A673 (cell line): Measurements from ENCODE around the gene C8A. TPM values are rescaled to one million over a fixed set of nuclear protein-coding genes. Genes with fewer than 3 reads are reported as not detected.
A peak's percentile ranks its signal among the peaks of the same experiment; 100 is the strongest.

Experiments
- BruUV-seq: library from RNA; stranded (reverse); fragments of 400-500 nt; replicated peaks from 2 replicates; lab custom pipeline; 2021; lab: Mats Ljungman, UMichigan
- CTCF ChIA-PET: fragments of 300-600 bp; sonication (Branson Sonifier 250); formaldehyde crosslinking; loops from one replicate; lab custom pipeline; 2022; ENCODE audit warnings: antibody characterized with exemption; lab: Charles Lee
- POLR2A ChIA-PET: fragments of 300-600 bp; sonication (Branson Sonifier 250); formaldehyde crosslinking; loops from one replicate; lab custom pipeline; 2022; ENCODE audit warnings: antibody characterized with exemption; ENCODE audit not compliant: low non-redundant PET; lab: Charles Lee
- DNase-seq: peaks from one replicate; pipeline ENCODE4 v3.0.0-alpha.2; 2015; ENCODE audit warnings: low spot score
- H3K27ac ChIP-seq: fragments of 200-600 bp; sonication (generic); 2 replicates; pipeline ENCODE4 v1.5.1; 2016; ENCODE audit warnings: mixed run types, low read depth, mild to moderate bottlenecking, mixed read lengths, antibody characterized with exemption, low read length; ENCODE audit not compliant: poor library complexity, severe bottlenecking
- H3K27me3 ChIP-seq: fragments of 200-600 bp; sonication (generic); replicated peaks from 2 replicates; pipeline ENCODE4 v1.6.1; 2017; ENCODE audit warnings: mixed run types, low read depth, mild to moderate bottlenecking, mixed read lengths, antibody characterized with exemption, low read length; ENCODE audit not compliant: insufficient read depth, poor library complexity
- H3K36me3 ChIP-seq: fragments of 200-600 bp; sonication (generic); 2 replicates; pipeline ENCODE4 v1.6.1; 2016; ENCODE audit warnings: mixed run types, mild to moderate bottlenecking, mixed read lengths, antibody characterized with exemption, low read length; ENCODE audit not compliant: insufficient read depth, poor library complexity, severe bottlenecking
- H3K4me1 ChIP-seq: fragments of 200-600 bp; sonication (generic); 2 replicates; pipeline ENCODE4 v1.6.1; 2017; ENCODE audit warnings: mixed run types, mild to moderate bottlenecking, mixed read lengths, antibody characterized with exemption, low read length; ENCODE audit not compliant: insufficient read depth, poor library complexity, severe bottlenecking
- H3K4me3 ChIP-seq: fragments of 200-600 bp; sonication (generic); 2 replicates; pipeline ENCODE4 v1.5.1; 2016; ENCODE audit warnings: low read depth, mixed run types, mild to moderate bottlenecking, mixed read lengths, low read length; ENCODE audit not compliant: poor library complexity, severe bottlenecking
- H3K9me3 ChIP-seq: fragments of 200-600 bp; sonication (generic); 2 replicates; pipeline ENCODE4 v1.6.1; 2016; ENCODE audit warnings: mixed run types, low read depth, mild to moderate bottlenecking, mixed read lengths, antibody characterized with exemption, low read length; ENCODE audit not compliant: poor library complexity, severe bottlenecking
- EZH2 ChIP-seq: fragments of 200-600 bp; sonication (generic); IDR thresholded peaks from 2 replicates; pipeline ENCODE4 v1.6.1; 2017; ENCODE audit warnings: borderline replicate concordance, low read depth, mild to moderate bottlenecking, mixed read lengths, antibody characterized with exemption, low read length; ENCODE audit not compliant: poor library complexity, severe bottlenecking
- intact Hi-C: fragments of 100-400 bp; cut with micrococcal nuclease; formaldehyde crosslinking; loops from one replicate; pipeline ENCODE4 v1.10.0; 2022; ENCODE audit not compliant: unreplicated experiment
- total RNA-seq: library from RNA; stranded (reverse); gene quantifications from 2 replicates; pipeline ENCODE4 v1.2.3, GENCODE V29; 2021
- TF ChIP-seq, protein P1 (sequence below): fragments of 300-800, 200-600 bp; sonication (generic); conservative IDR thresholded peaks from 2 replicates; pipeline ENCODE4 v1.5.1; 2017; ENCODE audit warnings: low read depth, mild to moderate bottlenecking, antibody characterized with exemption, low read length, moderate library complexity, mixed read lengths

Gene C8A
- total RNA-seq, 1 experiment from 2014 or later = not detected

DNA sequence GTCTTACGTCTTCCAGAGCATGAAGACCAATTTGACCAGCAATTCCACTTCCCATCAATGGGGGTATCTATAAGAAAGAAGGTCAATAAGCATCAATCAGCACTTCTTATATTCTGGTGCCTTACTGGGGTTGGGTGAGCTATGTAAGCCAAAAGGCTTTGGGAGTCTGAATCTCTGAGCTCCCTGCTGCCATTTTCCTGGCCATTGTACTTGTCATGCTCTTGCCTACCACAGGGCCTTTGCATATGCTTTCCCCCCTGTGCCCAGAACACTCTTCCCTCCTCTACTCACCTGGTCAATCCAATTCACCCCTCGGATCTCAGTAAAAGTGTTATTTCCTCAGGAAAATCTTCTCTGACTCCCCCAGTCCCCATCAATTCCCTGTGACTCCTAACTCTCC lies 74.9 kb downstream of the C8A start:
- CTCF ChIA-PET = no interaction called here
- no peaks in the 10 kb centered on the region for H3K36me3 ChIP-seq
- H3K4me1 ChIP-seq = peaks cover 8% of the 10 kb centered on the region
- H3K27ac ChIP-seq = no peak overlapping the region
- no TSS peak for BruUV-seq
- no peak for DNase-seq
- no peaks in the 10 kb centered on the region for H3K27me3 ChIP-seq
- no peak overlapping the region for H3K4me3 ChIP-seq
- intact Hi-C loops = no loop called here
- TF ChIP-seq, protein P1, sequence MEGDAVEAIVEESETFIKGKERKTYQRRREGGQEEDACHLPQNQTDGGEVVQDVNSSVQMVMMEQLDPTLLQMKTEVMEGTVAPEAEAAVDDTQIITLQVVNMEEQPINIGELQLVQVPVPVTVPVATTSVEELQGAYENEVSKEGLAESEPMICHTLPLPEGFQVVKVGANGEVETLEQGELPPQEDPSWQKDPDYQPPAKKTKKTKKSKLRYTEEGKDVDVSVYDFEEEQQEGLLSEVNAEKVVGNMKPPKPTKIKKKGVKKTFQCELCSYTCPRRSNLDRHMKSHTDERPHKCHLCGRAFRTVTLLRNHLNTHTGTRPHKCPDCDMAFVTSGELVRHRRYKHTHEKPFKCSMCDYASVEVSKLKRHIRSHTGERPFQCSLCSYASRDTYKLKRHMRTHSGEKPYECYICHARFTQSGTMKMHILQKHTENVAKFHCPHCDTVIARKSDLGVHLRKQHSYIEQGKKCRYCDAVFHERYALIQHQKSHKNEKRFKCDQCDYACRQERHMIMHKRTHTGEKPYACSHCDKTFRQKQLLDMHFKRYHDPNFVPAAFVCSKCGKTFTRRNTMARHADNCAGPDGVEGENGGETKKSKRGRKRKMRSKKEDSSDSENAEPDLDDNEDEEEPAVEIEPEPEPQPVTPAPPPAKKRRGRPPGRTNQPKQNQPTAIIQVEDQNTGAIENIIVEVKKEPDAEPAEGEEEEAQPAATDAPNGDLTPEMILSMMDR = no peak
- TF ChIP-seq EZH2 = no peak
- POLR2A ChIA-PET = no interaction called here
- no peaks in the 10 kb centered on the region for H3K9me3 ChIP-seq

DNA sequence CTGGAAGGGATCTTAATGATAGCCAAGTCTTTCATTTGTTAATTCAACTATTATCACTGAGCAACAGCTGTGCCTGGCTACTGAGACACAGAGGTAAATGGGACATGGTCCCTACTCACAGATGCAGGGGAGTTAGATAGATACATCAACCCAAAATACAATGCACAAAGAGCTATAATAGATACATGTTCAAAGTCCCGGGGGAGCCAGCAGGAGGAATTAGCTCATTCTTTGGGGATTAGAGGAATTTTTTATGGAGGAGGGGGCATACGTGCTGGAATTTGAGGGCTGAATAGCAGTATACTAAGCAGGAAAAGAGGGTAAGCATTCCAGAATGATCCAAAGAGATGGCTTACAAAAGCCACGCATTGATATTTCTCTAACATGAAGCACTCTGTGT lies 76.6 kb downstream of the C8A start:
- POLR2A ChIA-PET = no interaction called here

DNA sequence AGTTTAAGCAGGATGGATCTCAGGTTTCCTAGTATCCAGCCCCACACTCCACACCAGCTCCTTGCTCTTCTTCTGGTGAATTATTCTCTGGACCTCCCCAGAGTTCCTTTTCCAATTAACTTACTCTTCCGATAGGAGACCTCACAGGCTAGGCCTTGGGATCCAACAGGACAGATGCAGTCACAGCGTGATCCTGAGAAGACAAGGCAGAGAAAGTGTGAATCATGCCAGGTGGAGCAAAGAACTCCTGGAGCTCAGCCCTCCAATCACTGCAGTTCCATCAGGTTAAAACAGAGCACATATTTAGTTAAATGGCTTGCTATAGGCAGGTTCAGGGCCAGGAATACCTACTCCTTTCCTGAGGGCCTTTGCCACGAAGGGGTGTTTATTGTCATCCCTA lies 77.1 kb downstream of the C8A start:
- TF ChIP-seq, protein P1 = no peak
- TF ChIP-seq EZH2 = no peak
- Histone ChIP-seq H3K4me1 (peaks cover 11% of the 10 kb centered on the region), H3K27ac (no peak overlapping the region), H3K4me3 (no peak overlapping the region), H3K9me3 (no peaks in the 10 kb centered on the region), H3K27me3 (no peaks in the 10 kb centered on the region), H3K36me3 (no peaks in the 10 kb centered on the region)
- no TSS peak for BruUV-seq
- DNase-seq = no peak
- intact Hi-C loops = no loop called here
- POLR2A ChIA-PET = no interaction called here
- CTCF ChIA-PET = no interaction called here

More for the DNA sequence above, 76.6 kb downstream of the C8A start:
- no peaks in the 10 kb centered on the region for H3K36me3 ChIP-seq
- intact Hi-C loops = no loop called here
- no peaks in the 10 kb centered on the region for H3K9me3 ChIP-seq
- CTCF ChIA-PET = no interaction called here
- no TSS peak for BruUV-seq
- TF ChIP-seq, protein P1 = no peak
- no peak for TF ChIP-seq EZH2
- no peak overlapping the region for H3K27ac ChIP-seq
- H3K4me1 ChIP-seq = peaks cover 11% of the 10 kb centered on the region
- H3K27me3 ChIP-seq = no peaks in the 10 kb centered on the region
- no peak overlapping the region for H3K4me3 ChIP-seq
- DNase-seq = peak; percentile 33
